WTC11 (cell line): ENCODE results near the gene RAD50. TPM values are rescaled to one million over a fixed set of nuclear protein-coding genes. Genes with fewer than 3 reads are reported as not detected.

Experiments used
- ATAC-seq: fragments of 200-7000 bp; cut with Tn5 transposase; 2 replicates; pipeline ENCODE4 v1.10.0; 2021; ENCODE audit warnings: mild to moderate bottlenecking, moderate library complexity
- CTCF ChIA-PET: fragments of 300-600 bp; sonication (Branson Sonifier 250); formaldehyde crosslinking; loops from one replicate; lab custom pipeline; 2021; ENCODE audit warnings: antibody characterized with exemption; lab: Charles Lee
- POLR2A ChIA-PET: fragments of 350-600 bp; sonication (Branson Sonifier 250); formaldehyde crosslinking; loops from one replicate; lab custom pipeline; 2021; ENCODE audit warnings: antibody characterized with exemption; lab: Charles Lee
- DNase-seq: peaks from one replicate; pipeline ENCODE4 v3.0.0; 2021; ENCODE audit warnings: low spot score
- H3K27ac Mint-ChIP-seq: 2 replicates; pipeline ENCODE4 v1.8.0; 2021; ENCODE audit warnings: mixed read lengths
- H3K27me3 Mint-ChIP-seq: 2 replicates; pipeline ENCODE4 v1.8.0; 2021; ENCODE audit warnings: low read depth, mild to moderate bottlenecking, moderate library complexity, mixed read lengths
- H3K36me3 Mint-ChIP-seq: 2 replicates; pipeline ENCODE4 v1.8.0; 2021; ENCODE audit warnings: mixed read lengths
- H3K4me1 Mint-ChIP-seq: 2 replicates; pipeline ENCODE4 v1.8.0; 2022; ENCODE audit warnings: mixed read lengths
- H3K4me3 Mint-ChIP-seq: 2 replicates; pipeline ENCODE4 v1.8.0; 2021; ENCODE audit warnings: mild to moderate bottlenecking, moderate library complexity, mixed read lengths
- H3K9me3 Mint-ChIP-seq: 2 replicates; pipeline ENCODE4 v1.8.0; 2021; ENCODE audit warnings: mixed read lengths
- EMX1 ChIP-seq: fragments of 250-450 bp; sonication (Bioruptor Pico); IDR thresholded peaks from 2 replicates; pipeline ENCODE4 v1.8.0; 2021; ENCODE audit warnings: mild to moderate bottlenecking
- ETV6 ChIP-seq: sonication (generic); formaldehyde crosslinking; IDR thresholded peaks from 2 replicates; pipeline ENCODE4 v1.8.1; 2022; ENCODE audit warnings: mild to moderate bottlenecking, missing genetic modification reagents
- FOXK1 ChIP-seq: sonication (generic); formaldehyde crosslinking; IDR thresholded peaks from 2 replicates; pipeline ENCODE4 v1.8.0; 2022; ENCODE audit warnings: mild to moderate bottlenecking, moderate library complexity, missing genetic modification reagents
- GABPB1 ChIP-seq: sonication (generic); formaldehyde crosslinking; IDR thresholded peaks from 2 replicates; pipeline ENCODE4 v1.8.1; 2023; ENCODE audit warnings: mild to moderate bottlenecking, missing genetic modification reagents
- HMGA2 ChIP-seq: fragments of 250-450 bp; sonication (Bioruptor Pico); IDR thresholded peaks from 2 replicates; pipeline ENCODE4 v1.4.0; 2021; ENCODE audit warnings: mild to moderate bottlenecking, moderate library complexity
- IRF2 ChIP-seq: sonication (generic); formaldehyde crosslinking; IDR thresholded peaks from 2 replicates; pipeline ENCODE4 v1.8.0; 2022; ENCODE audit warnings: low read depth, missing genetic modification reagents, borderline replicate concordance
- NFE2L1 ChIP-seq: sonication (generic); formaldehyde crosslinking; IDR thresholded peaks from 2 replicates; pipeline ENCODE4 v1.8.1; 2023; ENCODE audit warnings: missing genetic modification reagents
- NR1H2 ChIP-seq: sonication (generic); formaldehyde crosslinking; IDR thresholded peaks from 2 replicates; pipeline ENCODE4 v1.9.0; 2021; ENCODE audit warnings: mild to moderate bottlenecking, moderate library complexity, missing genetic modification reagents
- SMAD4 ChIP-seq: sonication (generic); formaldehyde crosslinking; IDR thresholded peaks from 2 replicates; pipeline ENCODE4 v1.8.0; 2022; ENCODE audit warnings: mild to moderate bottlenecking, missing genetic modification reagents
- ZNF263 ChIP-seq: sonication (generic); formaldehyde crosslinking; IDR thresholded peaks from 2 replicates; pipeline ENCODE4 v1.8.1; 2022; ENCODE audit warnings: low read depth, mild to moderate bottlenecking, moderate library complexity, missing genetic modification reagents
- total RNA-seq: library from RNA; stranded (reverse); gene quantifications from 3 replicates; pipeline ENCODE4 v1.2.3, GENCODE V29; 2021
- TF ChIP-seq, protein P1 (sequence below): fragments of 250-450 bp; sonication (Bioruptor Pico); IDR thresholded peaks from 2 replicates; pipeline ENCODE4 v1.9.0; 2021; ENCODE audit warnings: mild to moderate bottlenecking
- TF ChIP-seq, protein P2 (sequence below): sonication (generic); formaldehyde crosslinking; IDR thresholded peaks from 2 replicates; pipeline ENCODE4 v1.8.1; 2023; ENCODE audit warnings: mild to moderate bottlenecking, missing genetic modification reagents
- TF ChIP-seq, protein P3 (sequence below): sonication (generic); formaldehyde crosslinking; IDR thresholded peaks from 2 replicates; pipeline ENCODE4 v1.8.1; 2023; ENCODE audit warnings: mild to moderate bottlenecking, missing genetic modification reagents, borderline replicate concordance
- TF ChIP-seq, protein P4 (sequence below): sonication (generic); formaldehyde crosslinking; IDR thresholded peaks from 2 replicates; pipeline ENCODE4 v1.8.1; 2023; ENCODE audit warnings: mild to moderate bottlenecking, missing genetic modification reagents, moderate library complexity
- TF ChIP-seq, protein P5 (sequence below): sonication (generic); formaldehyde crosslinking; IDR thresholded peaks from 2 replicates; pipeline ENCODE4 v1.8.1; 2022; ENCODE audit warnings: low read depth, mild to moderate bottlenecking, moderate library complexity, missing genetic modification reagents, borderline replicate concordance
- TF ChIP-seq, protein P6 (sequence below): sonication (generic); formaldehyde crosslinking; IDR thresholded peaks from 2 replicates; pipeline ENCODE4 v1.8.0; 2022; ENCODE audit warnings: mild to moderate bottlenecking, missing genetic modification reagents
- TF ChIP-seq, protein P7 (sequence below): sonication (generic); formaldehyde crosslinking; IDR thresholded peaks from 2 replicates; pipeline ENCODE4 v1.8.0; 2023; ENCODE audit warnings: mild to moderate bottlenecking, missing genetic modification reagents

Gene RAD50
- total RNA-seq, 1 experiment from 2014 or later: 31.1 TPM

DNA sequence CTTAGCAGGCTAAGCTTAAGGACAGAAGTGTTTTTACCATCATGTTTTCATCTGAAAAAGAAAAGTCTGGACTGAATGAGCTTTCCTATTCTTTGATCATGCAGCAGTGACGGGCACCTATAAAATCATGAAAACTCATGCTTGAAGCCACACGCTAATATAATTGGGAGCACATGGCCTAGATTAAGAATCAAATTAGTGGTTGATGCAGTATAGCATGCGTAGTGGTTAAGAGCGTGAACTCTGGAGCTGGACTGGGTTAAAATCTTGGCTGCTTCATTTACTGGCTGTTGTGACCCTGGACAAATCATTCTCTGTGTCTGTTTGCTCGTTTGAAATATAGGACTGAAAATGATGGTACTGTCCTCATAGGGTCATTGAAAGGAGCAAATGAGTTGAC lies 51.3 kb downstream of the RAD50 start:
- ATAC-seq (no peak), DNase-seq (no peak)
- Mint-ChIP-seq H3K27ac (no peak overlapping the region), H3K4me3 (no peak overlapping the region), H3K4me1 (no peaks in the 10 kb centered on the region), H3K9me3 (peaks cover 10% of the 10 kb centered on the region), H3K27me3 (no peaks in the 10 kb centered on the region), H3K36me3 (peaks cover 47% of the 10 kb centered on the region)
- TF ChIP-seq IRF2 (CRISPR knock-in tag) (no peak), NR1H2 (CRISPR knock-in tag) (no peak), FOXK1 (CRISPR knock-in tag) (no peak), NFE2L1 (CRISPR knock-in tag) (no peak), EMX1 (CRISPR knock-in tag) (no peak), ETV6 (CRISPR knock-in tag) (no peak), GABPB1 (CRISPR knock-in tag) (no peak), HMGA2 (CRISPR knock-in tag) (no peak), SMAD4 (CRISPR knock-in tag) (no peak)
- TF ChIP-seq, protein P1, sequence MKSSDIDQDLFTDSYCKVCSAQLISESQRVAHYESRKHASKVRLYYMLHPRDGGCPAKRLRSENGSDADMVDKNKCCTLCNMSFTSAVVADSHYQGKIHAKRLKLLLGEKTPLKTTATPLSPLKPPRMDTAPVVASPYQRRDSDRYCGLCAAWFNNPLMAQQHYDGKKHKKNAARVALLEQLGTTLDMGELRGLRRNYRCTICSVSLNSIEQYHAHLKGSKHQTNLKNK (CRISPR knock-in tag): no peak
- TF ChIP-seq, protein P2, sequence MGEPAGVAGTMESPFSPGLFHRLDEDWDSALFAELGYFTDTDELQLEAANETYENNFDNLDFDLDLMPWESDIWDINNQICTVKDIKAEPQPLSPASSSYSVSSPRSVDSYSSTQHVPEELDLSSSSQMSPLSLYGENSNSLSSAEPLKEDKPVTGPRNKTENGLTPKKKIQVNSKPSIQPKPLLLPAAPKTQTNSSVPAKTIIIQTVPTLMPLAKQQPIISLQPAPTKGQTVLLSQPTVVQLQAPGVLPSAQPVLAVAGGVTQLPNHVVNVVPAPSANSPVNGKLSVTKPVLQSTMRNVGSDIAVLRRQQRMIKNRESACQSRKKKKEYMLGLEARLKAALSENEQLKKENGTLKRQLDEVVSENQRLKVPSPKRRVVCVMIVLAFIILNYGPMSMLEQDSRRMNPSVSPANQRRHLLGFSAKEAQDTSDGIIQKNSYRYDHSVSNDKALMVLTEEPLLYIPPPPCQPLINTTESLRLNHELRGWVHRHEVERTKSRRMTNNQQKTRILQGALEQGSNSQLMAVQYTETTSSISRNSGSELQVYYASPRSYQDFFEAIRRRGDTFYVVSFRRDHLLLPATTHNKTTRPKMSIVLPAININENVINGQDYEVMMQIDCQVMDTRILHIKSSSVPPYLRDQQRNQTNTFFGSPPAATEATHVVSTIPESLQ (CRISPR knock-in tag): no peak
- TF ChIP-seq, protein P3, sequence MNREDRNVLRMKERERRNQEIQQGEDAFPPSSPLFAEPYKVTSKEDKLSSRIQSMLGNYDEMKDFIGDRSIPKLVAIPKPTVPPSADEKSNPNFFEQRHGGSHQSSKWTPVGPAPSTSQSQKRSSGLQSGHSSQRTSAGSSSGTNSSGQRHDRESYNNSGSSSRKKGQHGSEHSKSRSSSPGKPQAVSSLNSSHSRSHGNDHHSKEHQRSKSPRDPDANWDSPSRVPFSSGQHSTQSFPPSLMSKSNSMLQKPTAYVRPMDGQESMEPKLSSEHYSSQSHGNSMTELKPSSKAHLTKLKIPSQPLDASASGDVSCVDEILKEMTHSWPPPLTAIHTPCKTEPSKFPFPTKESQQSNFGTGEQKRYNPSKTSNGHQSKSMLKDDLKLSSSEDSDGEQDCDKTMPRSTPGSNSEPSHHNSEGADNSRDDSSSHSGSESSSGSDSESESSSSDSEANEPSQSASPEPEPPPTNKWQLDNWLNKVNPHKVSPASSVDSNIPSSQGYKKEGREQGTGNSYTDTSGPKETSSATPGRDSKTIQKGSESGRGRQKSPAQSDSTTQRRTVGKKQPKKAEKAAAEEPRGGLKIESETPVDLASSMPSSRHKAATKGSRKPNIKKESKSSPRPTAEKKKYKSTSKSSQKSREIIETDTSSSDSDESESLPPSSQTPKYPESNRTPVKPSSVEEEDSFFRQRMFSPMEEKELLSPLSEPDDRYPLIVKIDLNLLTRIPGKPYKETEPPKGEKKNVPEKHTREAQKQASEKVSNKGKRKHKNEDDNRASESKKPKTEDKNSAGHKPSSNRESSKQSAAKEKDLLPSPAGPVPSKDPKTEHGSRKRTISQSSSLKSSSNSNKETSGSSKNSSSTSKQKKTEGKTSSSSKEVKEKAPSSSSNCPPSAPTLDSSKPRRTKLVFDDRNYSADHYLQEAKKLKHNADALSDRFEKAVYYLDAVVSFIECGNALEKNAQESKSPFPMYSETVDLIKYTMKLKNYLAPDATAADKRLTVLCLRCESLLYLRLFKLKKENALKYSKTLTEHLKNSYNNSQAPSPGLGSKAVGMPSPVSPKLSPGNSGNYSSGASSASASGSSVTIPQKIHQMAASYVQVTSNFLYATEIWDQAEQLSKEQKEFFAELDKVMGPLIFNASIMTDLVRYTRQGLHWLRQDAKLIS (CRISPR knock-in tag): no peak
- TF ChIP-seq, protein P4, sequence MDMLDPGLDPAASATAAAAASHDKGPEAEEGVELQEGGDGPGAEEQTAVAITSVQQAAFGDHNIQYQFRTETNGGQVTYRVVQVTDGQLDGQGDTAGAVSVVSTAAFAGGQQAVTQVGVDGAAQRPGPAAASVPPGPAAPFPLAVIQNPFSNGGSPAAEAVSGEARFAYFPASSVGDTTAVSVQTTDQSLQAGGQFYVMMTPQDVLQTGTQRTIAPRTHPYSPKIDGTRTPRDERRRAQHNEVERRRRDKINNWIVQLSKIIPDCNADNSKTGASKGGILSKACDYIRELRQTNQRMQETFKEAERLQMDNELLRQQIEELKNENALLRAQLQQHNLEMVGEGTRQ (CRISPR knock-in tag): no peak
- TF ChIP-seq, protein P5, sequence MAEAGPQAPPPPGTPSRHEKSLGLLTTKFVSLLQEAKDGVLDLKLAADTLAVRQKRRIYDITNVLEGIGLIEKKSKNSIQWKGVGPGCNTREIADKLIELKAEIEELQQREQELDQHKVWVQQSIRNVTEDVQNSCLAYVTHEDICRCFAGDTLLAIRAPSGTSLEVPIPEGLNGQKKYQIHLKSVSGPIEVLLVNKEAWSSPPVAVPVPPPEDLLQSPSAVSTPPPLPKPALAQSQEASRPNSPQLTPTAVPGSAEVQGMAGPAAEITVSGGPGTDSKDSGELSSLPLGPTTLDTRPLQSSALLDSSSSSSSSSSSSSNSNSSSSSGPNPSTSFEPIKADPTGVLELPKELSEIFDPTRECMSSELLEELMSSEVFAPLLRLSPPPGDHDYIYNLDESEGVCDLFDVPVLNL (CRISPR knock-in tag): no peak
- TF ChIP-seq, protein P6, sequence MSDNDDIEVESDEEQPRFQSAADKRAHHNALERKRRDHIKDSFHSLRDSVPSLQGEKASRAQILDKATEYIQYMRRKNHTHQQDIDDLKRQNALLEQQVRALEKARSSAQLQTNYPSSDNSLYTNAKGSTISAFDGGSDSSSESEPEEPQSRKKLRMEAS (CRISPR knock-in tag): no peak
- ChIA-PET CTCF (no interaction called here), POLR2A (no interaction called here)

DNA sequence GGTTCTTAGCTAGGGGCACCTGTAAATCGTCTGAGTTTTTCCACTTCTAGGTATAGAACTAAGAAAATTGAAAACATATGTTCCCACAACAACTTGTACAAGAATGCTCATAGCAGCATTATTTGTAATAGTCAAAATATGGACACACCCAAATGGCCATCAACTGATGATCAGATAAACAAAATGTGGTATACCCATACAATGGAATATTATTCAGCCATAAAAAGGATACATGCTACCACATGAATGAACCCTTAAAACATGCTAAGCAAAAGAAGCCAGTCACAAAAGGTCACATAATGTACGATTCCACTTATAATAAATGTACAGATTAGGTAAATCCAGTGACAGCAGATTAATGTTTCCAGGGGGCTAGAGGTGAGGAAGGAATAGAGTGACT lies 55.2 kb downstream of the RAD50 start:
- ATAC-seq (no peak), DNase-seq (no peak)
- ChIA-PET CTCF (no interaction called here), POLR2A (no interaction called here)
- no peak overlapping the region for H3K4me3 Mint-ChIP-seq
- peaks cover 10% of the 10 kb centered on the region for H3K9me3 Mint-ChIP-seq
- H3K27me3 Mint-ChIP-seq: no peaks in the 10 kb centered on the region
- H3K27ac Mint-ChIP-seq: no peak overlapping the region
- TF ChIP-seq, protein P7, sequence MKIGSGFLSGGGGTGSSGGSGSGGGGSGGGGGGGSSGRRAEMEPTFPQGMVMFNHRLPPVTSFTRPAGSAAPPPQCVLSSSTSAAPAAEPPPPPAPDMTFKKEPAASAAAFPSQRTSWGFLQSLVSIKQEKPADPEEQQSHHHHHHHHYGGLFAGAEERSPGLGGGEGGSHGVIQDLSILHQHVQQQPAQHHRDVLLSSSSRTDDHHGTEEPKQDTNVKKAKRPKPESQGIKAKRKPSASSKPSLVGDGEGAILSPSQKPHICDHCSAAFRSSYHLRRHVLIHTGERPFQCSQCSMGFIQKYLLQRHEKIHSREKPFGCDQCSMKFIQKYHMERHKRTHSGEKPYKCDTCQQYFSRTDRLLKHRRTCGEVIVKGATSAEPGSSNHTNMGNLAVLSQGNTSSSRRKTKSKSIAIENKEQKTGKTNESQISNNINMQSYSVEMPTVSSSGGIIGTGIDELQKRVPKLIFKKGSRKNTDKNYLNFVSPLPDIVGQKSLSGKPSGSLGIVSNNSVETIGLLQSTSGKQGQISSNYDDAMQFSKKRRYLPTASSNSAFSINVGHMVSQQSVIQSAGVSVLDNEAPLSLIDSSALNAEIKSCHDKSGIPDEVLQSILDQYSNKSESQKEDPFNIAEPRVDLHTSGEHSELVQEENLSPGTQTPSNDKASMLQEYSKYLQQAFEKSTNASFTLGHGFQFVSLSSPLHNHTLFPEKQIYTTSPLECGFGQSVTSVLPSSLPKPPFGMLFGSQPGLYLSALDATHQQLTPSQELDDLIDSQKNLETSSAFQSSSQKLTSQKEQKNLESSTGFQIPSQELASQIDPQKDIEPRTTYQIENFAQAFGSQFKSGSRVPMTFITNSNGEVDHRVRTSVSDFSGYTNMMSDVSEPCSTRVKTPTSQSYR: no peak
- no peak for TF ChIP-seq ZNF263 (CRISPR knock-in tag)
- H3K36me3 Mint-ChIP-seq: peaks cover 34% of the 10 kb centered on the region
- no peaks in the 10 kb centered on the region for H3K4me1 Mint-ChIP-seq
